A673 (cell line): ENCODE measurements around the gene NOA1.

Experiments
- CTCF ChIP-seq: fragments of 300-800, 200-600 bp; sonication (generic); conservative IDR thresholded peaks from 2 replicates; pipeline ENCODE4 v1.5.1; 2017; ENCODE audit warnings: low read depth, mild to moderate bottlenecking, antibody characterized with exemption, low read length, moderate library complexity, mixed read lengths
- EZH2 ChIP-seq: fragments of 200-600 bp; sonication (generic); IDR thresholded peaks from 2 replicates; pipeline ENCODE4 v1.6.1; 2017; ENCODE audit warnings: borderline replicate concordance, low read depth, mild to moderate bottlenecking, mixed read lengths, antibody characterized with exemption, low read length; ENCODE audit not compliant: poor library complexity, severe bottlenecking

GRCh38 chr4:56986192-56986591, 8.8 kb upstream of the NOA1 start:
- TF ChIP-seq CTCF = no peak
- no peak for TF ChIP-seq EZH2
